Activated effector memory CD4-positive, alpha-beta T cell treated with Interleukin-2 at 50 U/mL for 16 hours (primary cell): ENCODE measurements around the gene PEX14.

Experiments used
- DNase-seq: peaks from one replicate; pipeline ENCODE4 v3.0.0-alpha.2; 2020

The PEX14 gene

GRCh38 chr1:10653370-10654125 lies 178.8 kb downstream of the PEX14 start:
- DNase-seq = no peak

- DNase-seq = no peak
Measured at GRCh38 chr1:10655002-10655401, 180.3 kb downstream of the PEX14 start.

GRCh38 chr1:10656431-10656830 lies 181.7 kb downstream of the PEX14 start:
- DNase-seq = no peak

GRCh38 chr1:10657088-10657847 lies 182.5 kb downstream of the PEX14 start:
- DNase-seq = no peak

- no peak for DNase-seq
Measured at GRCh38 chr1:10658396-10659066, 183.8 kb downstream of the PEX14 start.

- DNase-seq = no peak
Measured at GRCh38 chr1:10659218-10659617, 184.5 kb downstream of the PEX14 start.

- no peak for DNase-seq
Measured at GRCh38 chr1:10659646-10660540, 185.1 kb downstream of the PEX14 start.

- no peak for DNase-seq
Measured at GRCh38 chr1:10661453-10661852, 186.7 kb downstream of the PEX14 start.

GRCh38 chr1:10662090-10662688 lies 187.4 kb downstream of the PEX14 start:
- no peak for DNase-seq

- DNase-seq = no peak
Measured at GRCh38 chr1:10662824-10663677, 188.3 kb downstream of the PEX14 start.

GRCh38 chr1:10663678-10664035 lies 188.9 kb downstream of the PEX14 start:
- DNase-seq = no peak

- no peak for DNase-seq
Measured at GRCh38 chr1:10664251-10664650, 189.5 kb downstream of the PEX14 start.

- DNase-seq = no peak
Measured at GRCh38 chr1:10665226-10665625, 190.5 kb downstream of the PEX14 start.

GRCh38 chr1:10665930-10666850 lies 191.4 kb downstream of the PEX14 start:
- no peak for DNase-seq

GRCh38 chr1:10667861-10668761 lies 193.4 kb downstream of the PEX14 start:
- DNase-seq = no peak

GRCh38 chr1:10669570-10669969 lies 194.8 kb downstream of the PEX14 start:
- no peak for DNase-seq

GRCh38 chr1:10670190-10670589 lies 195.4 kb downstream of the PEX14 start:
- no peak for DNase-seq

GRCh38 chr1:10671090-10671489 lies 196.3 kb downstream of the PEX14 start:
- DNase-seq = no peak
